Hematopoietic multipotent progenitor cell treated with erythropoietin and hydrocortisone succinate and interleukin-3 and kit ligand, for 4 days (in vitro differentiated cells): ENCODE data around the gene IRF1.

Source experiments
- DNase-seq: peaks from one replicate; pipeline ENCODE4 v3.0.0-alpha.2; 2015

Gene IRF1

GRCh38 chr5:132500931-132501628 lies 10.5 kb upstream of the IRF1 start:
- DNase-seq: peak; percentile 95

- DNase-seq: peak; percentile 33
Measured at GRCh38 chr5:132500244-132500930, 9.8 kb upstream of the IRF1 start.

DNA sequence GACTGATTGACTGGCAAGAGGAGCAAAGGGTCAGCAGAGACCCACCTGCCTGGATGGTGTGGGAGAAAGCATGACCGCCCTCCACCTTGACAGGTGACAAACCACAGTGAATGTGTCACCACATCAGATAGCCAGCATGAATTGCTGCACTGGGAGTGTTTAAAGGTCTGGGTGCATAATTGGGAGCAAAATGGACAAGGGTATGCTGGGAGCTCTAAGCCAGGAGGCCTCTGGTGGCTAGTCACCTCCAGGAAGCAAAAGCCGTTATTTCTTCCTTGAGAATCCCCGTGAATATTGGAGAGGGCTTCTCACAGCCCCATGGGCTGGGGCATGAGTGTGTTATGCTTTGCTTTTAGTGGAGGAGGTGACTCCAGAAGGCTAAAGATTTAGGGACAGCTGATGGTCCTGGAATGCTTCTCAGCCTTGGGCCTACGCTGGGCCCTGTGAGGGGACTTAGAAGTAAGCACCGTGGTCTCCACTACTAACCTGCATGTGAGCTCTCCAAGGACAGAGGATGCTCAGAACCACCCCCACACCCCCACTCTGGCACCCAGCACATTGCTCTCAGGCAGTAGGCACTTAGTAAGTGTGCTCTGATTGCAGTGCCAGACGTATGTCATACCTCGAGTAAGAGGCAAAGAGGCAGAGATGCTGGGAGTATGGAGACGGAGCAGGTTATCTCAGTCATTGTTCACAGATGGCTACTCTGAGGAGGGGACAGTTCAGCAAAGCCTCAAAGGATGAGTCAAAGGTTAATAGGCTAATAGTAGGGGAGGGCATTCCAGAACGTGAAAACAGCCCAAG lies 9.1 kb upstream of the IRF1 start:
- no peak for DNase-seq

DNA sequence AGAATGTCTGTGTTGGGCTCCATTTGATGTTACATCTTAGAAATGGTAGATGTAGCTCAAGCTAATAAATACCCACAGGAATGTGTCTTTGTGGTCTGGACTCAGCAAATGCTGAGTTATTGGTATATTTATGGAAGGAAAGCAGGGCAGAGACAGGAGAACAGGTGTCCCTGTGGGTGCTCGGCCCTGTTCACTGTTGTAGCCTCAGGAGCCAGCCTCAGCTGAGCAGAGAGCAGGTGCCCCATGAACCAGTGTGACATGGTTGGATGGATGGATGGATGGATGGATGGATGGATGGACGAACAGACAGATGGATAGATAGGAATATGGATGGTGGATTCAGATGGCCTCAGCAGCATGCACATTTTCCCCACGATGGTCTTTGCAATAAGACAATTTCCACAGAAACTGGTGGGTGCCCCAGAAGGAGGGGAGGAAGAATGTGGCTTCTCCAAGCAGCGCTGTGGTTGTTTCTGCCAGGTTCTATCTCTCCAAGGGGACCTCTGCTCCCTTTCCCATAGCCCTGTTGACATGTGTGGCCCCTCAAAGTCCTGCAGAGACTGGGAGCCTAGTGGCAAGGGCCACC lies 8.2 kb upstream of the IRF1 start:
- no peak for DNase-seq

DNA sequence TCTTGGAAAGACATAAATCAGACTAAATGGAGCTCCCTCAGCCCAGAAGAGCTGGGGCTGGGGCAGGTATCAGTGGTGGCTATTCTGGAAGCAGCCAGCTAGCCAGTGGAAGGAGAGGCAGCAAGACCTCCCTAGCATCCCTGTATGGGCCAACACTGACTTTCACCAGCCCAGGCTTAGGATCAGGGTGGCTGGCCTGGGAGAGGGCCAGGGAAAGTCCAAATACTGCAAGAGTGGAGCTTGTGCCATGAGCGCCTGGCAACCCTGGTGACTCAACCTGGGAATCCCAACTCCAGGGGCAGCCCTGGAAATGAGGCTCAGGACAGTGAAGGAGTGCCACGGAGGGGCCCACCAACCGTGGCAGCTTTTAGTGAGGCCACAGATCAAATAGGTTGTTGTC lies 7.6 kb upstream of the IRF1 start:
- no peak for DNase-seq

GRCh38 chr5:132497488-132497997 lies 7.0 kb upstream of the IRF1 start:
- no peak for DNase-seq

- DNase-seq: peak; percentile 91
Measured at GRCh38 chr5:132496631-132497487, 6.3 kb upstream of the IRF1 start.

DNA sequence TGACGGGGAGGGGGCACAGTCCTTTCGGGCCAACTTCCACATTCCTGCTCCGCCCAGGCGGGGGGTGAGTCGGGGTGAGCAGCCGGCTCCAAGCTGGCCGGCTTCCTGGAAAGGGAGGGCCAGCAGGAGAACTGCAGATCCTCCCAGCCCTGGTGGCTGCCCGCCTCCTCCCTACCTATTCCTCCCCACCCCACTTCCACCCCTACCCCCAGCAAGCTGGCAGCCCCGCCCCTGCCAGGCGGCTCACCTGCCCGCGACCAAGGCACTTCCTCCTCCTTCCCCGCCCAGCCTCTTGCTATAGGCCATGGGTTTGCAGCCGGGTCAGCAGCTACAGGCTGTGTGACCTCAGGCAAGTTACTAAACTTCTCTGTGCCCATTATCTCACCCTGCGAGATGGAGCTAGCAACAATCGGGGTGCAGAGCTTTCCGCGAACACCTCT lies 5.6 kb upstream of the IRF1 start:
- peak; percentile 92 for DNase-seq

DNA sequence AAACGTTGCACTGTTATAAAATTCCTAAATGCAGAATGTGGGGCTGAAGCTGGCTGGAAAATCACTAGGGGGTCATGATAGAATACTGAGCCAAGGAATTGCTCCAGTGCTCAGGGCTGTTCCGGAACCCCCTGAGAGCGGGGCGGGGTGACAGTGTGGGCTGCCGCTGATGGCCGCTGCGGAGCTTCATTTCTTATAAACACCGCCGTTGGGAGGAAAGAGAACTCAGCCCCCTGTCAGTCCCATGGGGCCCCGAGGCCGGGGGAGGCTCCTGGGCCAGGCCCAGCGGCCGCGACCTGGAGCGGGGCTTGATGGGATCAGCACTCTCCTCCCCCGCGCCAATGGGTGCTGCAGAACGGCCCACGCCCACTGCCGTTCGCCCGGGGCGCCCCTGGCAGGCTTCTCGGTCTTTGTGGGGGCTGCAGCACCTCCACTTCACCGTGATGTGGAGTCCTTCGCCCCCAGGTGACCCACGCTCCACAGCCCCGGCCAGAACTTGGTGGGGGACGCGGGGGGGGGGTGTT lies 5.2 kb upstream of the IRF1 start:
- peak; percentile 94 for DNase-seq

DNA sequence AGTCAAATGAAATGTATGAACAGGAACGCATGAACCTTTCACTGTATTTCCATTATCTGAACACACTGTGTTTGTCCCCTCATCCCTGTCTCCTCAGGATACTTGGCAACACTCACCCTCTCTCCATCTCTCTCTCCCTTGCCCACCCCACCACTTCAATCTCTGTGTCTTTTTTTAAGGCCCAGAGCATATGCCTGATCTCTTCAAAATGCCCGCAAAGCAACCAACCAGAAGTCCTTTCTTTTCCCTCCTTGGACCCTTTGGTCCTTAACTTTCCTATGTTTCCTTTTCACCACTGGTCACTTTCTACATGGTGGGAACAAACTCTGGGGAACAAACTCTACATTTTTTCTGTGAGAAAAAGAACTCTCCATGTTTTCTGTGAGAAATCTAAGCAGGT lies 3.2 kb upstream of the IRF1 start:
- DNase-seq: no peak

DNA sequence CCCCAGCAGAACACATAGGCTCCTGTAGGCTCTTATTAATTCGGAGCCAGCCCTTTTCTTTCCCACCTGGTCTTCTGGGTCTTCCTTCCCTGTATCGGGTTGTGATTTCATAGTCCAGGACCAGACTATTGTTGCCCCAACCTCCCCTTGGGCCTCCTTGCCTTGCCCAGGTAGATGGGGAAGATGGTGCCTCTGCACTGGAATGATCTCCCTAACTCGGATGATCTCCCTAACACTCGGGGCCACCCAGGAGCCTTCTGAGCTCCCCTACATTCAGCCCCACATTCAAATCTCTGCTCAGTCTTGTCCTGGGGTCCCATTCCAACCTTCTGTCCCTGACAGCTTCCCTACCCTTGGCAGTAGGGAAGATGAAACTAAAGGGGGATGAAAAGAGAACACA lies 2.7 kb upstream of the IRF1 start:
- DNase-seq: no peak

- DNase-seq: no peak
Measured at GRCh38 chr5:132492386-132493125, 2.0 kb upstream of the IRF1 start.

DNA sequence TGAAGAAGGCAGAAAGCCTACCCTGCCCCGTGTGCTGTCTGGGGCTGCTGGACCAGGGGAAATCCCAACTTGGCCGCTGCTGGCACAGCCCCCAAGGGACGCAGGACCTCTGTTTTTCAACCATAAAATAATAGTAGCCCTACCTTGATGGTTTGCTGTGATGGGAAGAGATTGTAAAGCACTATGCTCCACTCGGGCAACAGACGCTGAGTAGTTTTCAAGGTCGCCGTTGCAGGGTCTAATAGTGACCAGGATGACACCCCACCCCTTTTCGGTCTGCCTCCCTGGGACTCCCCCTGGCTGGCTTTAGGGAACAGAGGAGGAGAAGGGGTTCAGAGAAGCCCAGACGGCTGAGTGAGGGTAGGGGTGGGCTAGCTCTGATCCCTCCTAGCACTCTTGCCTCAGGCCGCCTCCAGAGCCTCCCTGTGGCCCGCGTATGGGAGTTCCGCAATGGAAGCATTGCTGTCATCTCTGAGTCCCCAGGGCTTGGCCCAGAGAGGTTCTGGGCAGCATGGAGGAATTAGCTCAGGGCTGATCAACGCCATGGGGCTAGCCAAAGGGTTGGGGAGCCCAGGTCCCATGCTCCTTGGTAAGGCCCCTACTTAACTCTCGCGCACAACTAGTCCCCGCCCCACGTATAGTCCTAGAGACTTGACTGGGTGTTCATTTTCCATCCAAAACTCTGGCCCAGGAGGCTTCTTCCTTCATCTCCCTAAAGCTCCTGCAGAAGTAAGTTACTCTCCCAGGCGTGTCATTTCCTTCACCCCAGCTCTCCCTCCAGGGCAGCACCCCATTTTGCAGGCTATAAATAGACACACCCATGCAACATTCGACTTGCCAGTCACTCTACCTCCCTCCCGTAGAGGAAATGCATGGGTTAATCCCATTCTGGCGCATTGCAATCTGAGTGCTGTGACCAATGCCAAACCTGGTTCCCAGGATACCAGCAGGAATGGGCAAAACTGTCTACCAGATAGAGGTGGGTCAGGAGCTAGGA lies 1.1 kb upstream of the IRF1 start:
- no peak for DNase-seq

GRCh38 chr5:132489871-132490483 lies 596 bp downstream of the IRF1 start:
- DNase-seq: peak; percentile 75

- no peak for DNase-seq
Measured at GRCh38 chr5:132489051-132489770, 1.4 kb downstream of the IRF1 start.

DNA sequence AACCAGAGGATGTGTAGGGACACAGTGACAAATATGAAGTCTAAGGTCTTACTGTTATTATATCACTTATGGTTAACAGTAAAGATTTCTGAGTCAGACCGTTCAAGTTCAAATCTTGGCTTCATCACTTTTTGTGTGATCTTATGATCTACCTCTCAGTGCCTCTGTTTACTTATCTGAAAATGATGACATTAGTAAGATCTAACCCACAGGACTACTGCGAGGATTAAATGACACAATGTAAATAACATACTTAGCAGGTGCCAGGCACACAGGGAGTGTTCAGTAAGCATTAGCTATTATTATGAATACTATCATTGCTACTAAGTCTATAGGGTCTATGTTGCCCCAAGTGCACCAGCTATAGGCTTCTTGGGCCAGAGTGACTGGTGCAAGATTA lies 2.0 kb downstream of the IRF1 start:
- DNase-seq: no peak

DNA sequence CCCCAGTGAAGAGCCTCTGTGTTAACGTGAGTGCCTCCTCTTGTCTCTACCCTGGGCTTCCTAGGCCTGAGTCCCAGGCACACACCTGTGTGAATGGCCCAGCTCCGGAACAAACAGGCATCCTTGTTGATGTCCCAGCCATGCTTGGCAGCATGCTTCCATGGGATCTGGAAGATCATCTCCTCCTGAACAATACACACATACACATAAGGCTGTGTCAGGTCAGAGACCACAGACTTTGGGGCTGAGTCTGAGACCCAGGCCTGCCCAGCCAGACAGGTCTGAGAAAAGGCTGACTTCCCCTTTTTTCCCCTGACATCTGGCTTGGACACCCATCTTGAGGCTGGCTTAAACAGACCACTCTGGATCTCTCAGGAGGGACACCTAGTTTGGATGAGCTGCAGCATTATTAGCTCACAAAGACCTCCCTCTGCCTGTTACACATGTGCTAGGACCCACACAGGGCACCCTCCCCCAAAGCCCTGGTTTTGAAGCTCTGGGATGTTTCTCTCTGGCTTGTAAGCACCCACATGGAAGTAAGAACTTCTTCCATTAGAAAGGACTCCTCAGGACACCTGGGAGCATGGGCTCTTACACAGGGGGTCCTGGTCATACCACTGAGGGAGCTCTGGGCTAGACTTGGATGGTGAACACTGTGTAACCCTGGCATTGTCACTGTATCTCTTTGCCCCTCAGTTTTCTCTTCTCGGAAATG lies 2.6 kb downstream of the IRF1 start:
- DNase-seq: peak; percentile 74

DNA sequence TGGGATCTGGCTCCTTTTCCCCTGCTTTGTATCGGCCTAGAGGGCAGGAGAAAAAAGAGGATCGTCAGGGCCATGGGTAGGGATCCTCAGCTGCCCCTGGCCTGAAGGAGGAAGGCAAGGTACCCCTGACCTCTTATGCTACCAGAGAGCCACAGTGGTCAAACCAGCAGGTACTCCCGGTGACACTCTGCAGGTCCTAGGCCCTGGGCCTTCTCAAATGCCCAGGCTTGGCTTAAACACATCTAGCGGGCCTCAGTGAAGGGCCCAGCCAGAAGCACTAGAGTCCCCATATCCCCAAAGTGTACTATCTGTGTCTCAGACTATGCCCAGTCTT lies 3.5 kb downstream of the IRF1 start:
- DNase-seq: no peak
